Measurements from ENCODE around the gene BCAS3.

DNA sequence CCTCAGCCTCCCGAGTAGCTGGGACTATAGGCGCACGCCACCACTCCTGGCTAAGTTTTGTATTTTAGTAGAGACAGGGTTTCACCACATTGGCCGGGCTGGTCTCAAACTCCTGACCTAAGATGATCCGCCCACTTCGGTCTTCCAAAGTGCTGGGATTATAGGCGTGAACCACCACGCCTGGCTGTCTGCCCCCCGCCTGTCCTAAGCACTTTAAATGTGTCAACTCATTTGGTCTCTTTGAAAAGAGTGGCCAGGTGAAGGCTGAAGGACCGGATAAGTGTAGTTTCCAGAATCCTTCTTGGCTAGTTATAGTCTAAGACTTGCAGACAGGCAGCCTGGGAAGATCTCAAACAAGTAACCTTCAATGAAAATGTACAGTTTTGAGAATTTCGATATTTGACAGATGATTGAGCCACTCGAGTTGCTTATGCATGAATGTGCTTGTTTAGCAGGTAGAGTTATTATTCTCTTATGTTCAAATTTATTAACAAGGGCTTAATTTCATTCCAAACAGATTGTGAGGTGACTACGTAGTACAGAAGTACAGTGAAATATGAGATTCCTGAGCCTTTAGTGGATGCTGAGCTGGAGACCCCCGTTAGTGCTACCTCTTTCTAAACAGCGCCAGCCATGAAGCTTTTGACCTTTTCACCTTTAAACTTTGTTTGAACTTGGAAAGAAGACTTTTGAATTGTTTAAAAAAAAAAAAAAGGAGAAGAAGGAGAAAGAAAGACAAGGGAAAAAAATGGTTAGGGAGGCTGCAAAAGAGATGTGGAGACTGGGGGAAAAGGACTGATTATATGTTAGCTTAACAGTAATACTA is 557.6 kb downstream of the BCAS3 start:
- no peak for TF ChIP-seq POLR2A (IDR thresholded peaks at IDR 0.05; ENCODE audit: low read depth, low read length)
- TF ChIP-seq POLR2AphosphoS5 (IDR thresholded peaks at IDR 0.05; ENCODE audit: low read depth, low read length): no peak
